ENCODE results near the gene SH3BGRL2.

The SH3BGRL2 gene

GRCh38 chr6:79612457-79612856, 18.7 kb upstream of the SH3BGRL2 start (continued):
- no peak for TF ChIP-seq ZNF292 (tag by site-specific recombination; IDR thresholded peaks at IDR 0.05; ENCODE audit: borderline replicate concordance, low read depth)
- TF ChIP-seq ZSCAN16 (tag by site-specific recombination; IDR thresholded peaks at IDR 0.05) = no peak

DNA sequence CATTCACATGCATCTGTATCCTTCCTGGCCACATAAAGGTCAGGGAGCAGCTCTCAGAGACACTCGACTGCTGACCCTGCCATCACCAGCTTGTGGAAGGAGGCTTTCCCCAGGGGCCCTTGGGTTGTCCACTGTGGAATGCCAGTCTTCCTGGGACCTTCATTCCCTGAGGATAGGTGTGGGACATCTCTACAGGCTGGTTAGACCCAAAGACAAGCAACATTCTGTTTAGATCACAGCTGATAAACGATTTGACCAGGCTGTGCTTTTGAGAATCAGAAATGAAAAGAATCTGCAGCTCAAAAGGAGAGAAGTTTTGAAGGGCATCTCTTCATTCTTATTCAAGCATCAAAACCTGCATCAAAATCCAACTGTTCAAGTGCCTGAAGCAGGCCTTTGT, 18.2 kb upstream of the SH3BGRL2 start:
- TF ChIP-seq ZNF175 (tag by site-specific recombination; IDR thresholded peaks at IDR 0.05) = no peak
- no peak for TF ChIP-seq ZNF16 (tag by site-specific recombination; IDR thresholded peaks at IDR 0.05; ENCODE audit: low read depth)
- TF ChIP-seq ZBTB17 (tag by site-specific recombination; IDR thresholded peaks at IDR 0.05) = no peak
- no peak for TF ChIP-seq ZNF112 (tag by site-specific recombination; IDR thresholded peaks at IDR 0.05)
- no peak for TF ChIP-seq ZBTB1 (tag by site-specific recombination; IDR thresholded peaks at IDR 0.05)
- no peak for TF ChIP-seq ZNF24 (tag by site-specific recombination; IDR thresholded peaks at IDR 0.05)
- no peak for TF ChIP-seq HOXA7 (CRISPR knock-in tag; IDR thresholded peaks at IDR 0.05; ENCODE audit: borderline replicate concordance)
- TF ChIP-seq ZNF596 (tag by site-specific recombination; IDR thresholded peaks at IDR 0.05) = no peak
- TF ChIP-seq ZNF354C (tag by site-specific recombination; IDR thresholded peaks at IDR 0.05; ENCODE audit: borderline replicate concordance, low read depth) = no peak
- no peak for TF ChIP-seq ZNF449 (tag by site-specific recombination; IDR thresholded peaks at IDR 0.05)
- Histone ChIP-seq H3K9me3 (ENCODE audit: control insufficient read depth, insufficient read depth, low read depth, low read length) (no peaks in the 10 kb centered on the region), H3K36me3 (ENCODE audit: control insufficient read depth in 2 of 2, insufficient read depth in 1 of 2, low read length in 2 of 2) (no peaks in the 10 kb centered on the region), H3K4me3 (ENCODE audit: low read depth, low read length) (no peak overlapping the region), H3K4me1 (ENCODE audit: control insufficient read depth, insufficient read depth, low read length) (no peaks in the 10 kb centered on the region), H3K27ac (ENCODE audit: extremely low read depth, low read depth, low read length) (no peak overlapping the region)
- CTCF ChIA-PET = interaction anchor here (1.1 kb wide), 1 partner anchor 11 kb away, joined by 3 read pairs; no protein-coding TSS in a partner anchor
- POLR2A ChIA-PET = interaction anchor here (0.9 kb wide), 1 partner anchor 18 kb away, joined by 4 read pairs; the partner anchor contains the start of gene SH3BGRL2

- POLR2A ChIA-PET = no interaction called here
- H3K4me1 ChIP-seq (ENCODE audit: control insufficient read depth, insufficient read depth, low read length) = no peaks in the 10 kb centered on the region
Measured at GRCh38 chr6:79613912-79614311, 17.2 kb upstream of the SH3BGRL2 start.

More at GRCh38 chr6:79613912-79614311, 17.2 kb upstream of the SH3BGRL2 start:
- H3K36me3 ChIP-seq (ENCODE audit: control insufficient read depth in 2 of 2, insufficient read depth in 1 of 2, low read length in 2 of 2) = no peaks in the 10 kb centered on the region
- H3K27ac ChIP-seq (ENCODE audit: extremely low read depth, low read depth, low read length) = no peak overlapping the region
- no peaks in the 10 kb centered on the region for H3K9me3 ChIP-seq (ENCODE audit: control insufficient read depth, insufficient read depth, low read depth, low read length)
- H3K4me3 ChIP-seq (ENCODE audit: low read depth, low read length) = no peak overlapping the region
- TF ChIP-seq PRDM1 (tag by site-specific recombination; IDR thresholded peaks at IDR 0.05) (no peak), KLF10 (tag by site-specific recombination; IDR thresholded peaks at IDR 0.05) (no peak), GLI4 (tag by site-specific recombination; IDR thresholded peaks at IDR 0.05) (no peak), ZNF561 (tag by site-specific recombination; IDR thresholded peaks at IDR 0.05; ENCODE audit: borderline replicate concordance) (no peak), FEZF1 (tag by site-specific recombination; IDR thresholded peaks at IDR 0.05) (no peak), ZFP69B (tag by site-specific recombination; IDR thresholded peaks at IDR 0.05) (no peak), ZNF660 (tag by site-specific recombination; IDR thresholded peaks at IDR 0.05) (no peak), ZNF555 (tag by site-specific recombination; conservative IDR thresholded peaks at IDR 0.05) (no peak), ZNF169 (tag by site-specific recombination; IDR thresholded peaks at IDR 0.05) (no peak), ZNF2 (tag by site-specific recombination; IDR thresholded peaks at IDR 0.05) (no peak), ZXDB (tag by site-specific recombination; IDR thresholded peaks at IDR 0.05) (no peak), ZNF791 (tag by site-specific recombination; IDR thresholded peaks at IDR 0.05) (no peak), ZBTB44 (tag by site-specific recombination; IDR thresholded peaks at IDR 0.05) (no peak), KLF9 (tag by site-specific recombination; IDR thresholded peaks at IDR 0.05; ENCODE audit: low read depth) (no peak), ZNF132 (tag by site-specific recombination; IDR thresholded peaks at IDR 0.05; ENCODE audit: borderline replicate concordance) (no peak), ZBTB17 (tag by site-specific recombination; IDR thresholded peaks at IDR 0.05) (no peak), ZNF350 (tag by site-specific recombination; IDR thresholded peaks at IDR 0.05) (no peak)
- TF ChIP-seq, protein P1, sequence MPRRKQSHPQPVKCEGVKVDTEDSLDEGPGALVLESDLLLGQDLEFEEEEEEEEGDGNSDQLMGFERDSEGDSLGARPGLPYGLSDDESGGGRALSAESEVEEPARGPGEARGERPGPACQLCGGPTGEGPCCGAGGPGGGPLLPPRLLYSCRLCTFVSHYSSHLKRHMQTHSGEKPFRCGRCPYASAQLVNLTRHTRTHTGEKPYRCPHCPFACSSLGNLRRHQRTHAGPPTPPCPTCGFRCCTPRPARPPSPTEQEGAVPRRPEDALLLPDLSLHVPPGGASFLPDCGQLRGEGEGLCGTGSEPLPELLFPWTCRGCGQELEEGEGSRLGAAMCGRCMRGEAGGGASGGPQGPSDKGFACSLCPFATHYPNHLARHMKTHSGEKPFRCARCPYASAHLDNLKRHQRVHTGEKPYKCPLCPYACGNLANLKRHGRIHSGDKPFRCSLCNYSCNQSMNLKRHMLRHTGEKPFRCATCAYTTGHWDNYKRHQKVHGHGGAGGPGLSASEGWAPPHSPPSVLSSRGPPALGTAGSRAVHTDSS (tag by site-specific recombination; IDR thresholded peaks at IDR 0.05) = no peak
- TF ChIP-seq, protein P2, sequence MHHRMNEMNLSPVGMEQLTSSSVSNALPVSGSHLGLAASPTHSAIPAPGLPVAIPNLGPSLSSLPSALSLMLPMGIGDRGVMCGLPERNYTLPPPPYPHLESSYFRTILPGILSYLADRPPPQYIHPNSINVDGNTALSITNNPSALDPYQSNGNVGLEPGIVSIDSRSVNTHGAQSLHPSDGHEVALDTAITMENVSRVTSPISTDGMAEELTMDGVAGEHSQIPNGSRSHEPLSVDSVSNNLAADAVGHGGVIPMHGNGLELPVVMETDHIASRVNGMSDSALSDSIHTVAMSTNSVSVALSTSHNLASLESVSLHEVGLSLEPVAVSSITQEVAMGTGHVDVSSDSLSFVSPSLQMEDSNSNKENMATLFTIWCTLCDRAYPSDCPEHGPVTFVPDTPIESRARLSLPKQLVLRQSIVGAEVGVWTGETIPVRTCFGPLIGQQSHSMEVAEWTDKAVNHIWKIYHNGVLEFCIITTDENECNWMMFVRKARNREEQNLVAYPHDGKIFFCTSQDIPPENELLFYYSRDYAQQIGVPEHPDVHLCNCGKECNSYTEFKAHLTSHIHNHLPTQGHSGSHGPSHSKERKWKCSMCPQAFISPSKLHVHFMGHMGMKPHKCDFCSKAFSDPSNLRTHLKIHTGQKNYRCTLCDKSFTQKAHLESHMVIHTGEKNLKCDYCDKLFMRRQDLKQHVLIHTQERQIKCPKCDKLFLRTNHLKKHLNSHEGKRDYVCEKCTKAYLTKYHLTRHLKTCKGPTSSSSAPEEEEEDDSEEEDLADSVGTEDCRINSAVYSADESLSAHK (tag by site-specific recombination; IDR thresholded peaks at IDR 0.05) = no peak
- CTCF ChIA-PET = interaction anchor here (1.1 kb wide), 1 partner anchor 12 kb away, joined by 3 read pairs; no protein-coding TSS in a partner anchor
